Keratinocyte (primary cell): ENCODE data around the gene CCER1. TPM values are rescaled to one million over a fixed set of nuclear protein-coding genes. Genes with fewer than 3 reads are reported as not detected.

Experiments
- DNase-seq: peaks from one replicate; pipeline ENCODE4 v3.0.0-alpha.2; 2011; ENCODE audit warnings: low read depth, missing footprints, low spot score
- FAIRE-seq: peaks from 2 replicates; lab custom pipeline; 2011; peaks lifted over from hg19 to GRCh38; lab: Jason Lieb, UNC
- H2AFZ ChIP-seq: 2 replicates; pipeline ENCODE4 v1.6.0; 2012; ENCODE audit warnings: low read length, control low read depth, inconsistent platforms; ENCODE audit not compliant: control insufficient read depth
- H3K27ac ChIP-seq: 2 replicates; pipeline ENCODE4 v1.5.1; 2011; ENCODE audit warnings: low read length; ENCODE audit not compliant: control insufficient read depth, insufficient read depth
- H3K27me3 ChIP-seq: 3 replicates; pipeline ENCODE4 v1.6.0; 2011; ENCODE audit warnings: low read length; ENCODE audit not compliant: control insufficient read depth, insufficient read depth; ENCODE audit errors: extremely low read depth
- H3K36me3 ChIP-seq, 2 experiments: 2 replicates in 1 of 2; 3 replicates in 1 of 2; pipeline ENCODE4 v1.5.1; 2011; ENCODE audit warnings: low read length in 2 of 2, mild to moderate bottlenecking in 1 of 2; ENCODE audit not compliant: control insufficient read depth in 2 of 2, insufficient read depth in 2 of 2; ENCODE audit errors: extremely low read depth in 1 of 2
- H3K4me1 ChIP-seq: 3 replicates; pipeline ENCODE4 v1.5.1; 2011; ENCODE audit warnings: low read length; ENCODE audit not compliant: control insufficient read depth, insufficient read depth; ENCODE audit errors: extremely low read depth
- H3K4me2 ChIP-seq: 3 replicates; pipeline ENCODE4 v1.6.0; 2011; ENCODE audit warnings: low read depth, low read length; ENCODE audit not compliant: control insufficient read depth, insufficient read depth; ENCODE audit errors: extremely low read depth
- H3K4me3 ChIP-seq, 3 experiments: fragments of 200-600 bp in 1 of 3; sonication (generic) in 1 of 3; 2 replicates in 2 of 3; 3 replicates in 1 of 3; pipeline ENCODE4 v1.5.1; 2011 to 2016; ENCODE audit warnings: low read length in 3 of 3, mild to moderate bottlenecking in 3 of 3, control low read depth in 2 of 3, inconsistent platforms in 1 of 3, low read depth in 1 of 3, mixed read lengths in 1 of 3, mixed run types in 1 of 3, moderate library complexity in 1 of 3; ENCODE audit not compliant: control insufficient read depth in 2 of 3, insufficient read depth in 2 of 3; ENCODE audit errors: extremely low read depth in 1 of 3
- H3K79me2 ChIP-seq: 2 replicates; pipeline ENCODE4 v1.6.0; 2012; ENCODE audit warnings: low read length; ENCODE audit not compliant: control insufficient read depth, insufficient read depth
- H3K9ac ChIP-seq: 3 replicates; pipeline ENCODE4 v1.6.0; 2011; ENCODE audit warnings: low read length; ENCODE audit not compliant: control insufficient read depth, insufficient read depth; ENCODE audit errors: extremely low read depth
- H3K9me1 ChIP-seq: 3 replicates; pipeline ENCODE4 v1.6.0; 2011; ENCODE audit warnings: low read length; ENCODE audit not compliant: control insufficient read depth, insufficient read depth; ENCODE audit errors: extremely low read depth
- H3K9me3 ChIP-seq: 2 replicates; pipeline ENCODE4 v1.5.1; 2012; ENCODE audit warnings: low read depth, low read length; ENCODE audit not compliant: control insufficient read depth
- H4K20me1 ChIP-seq: 3 replicates; pipeline ENCODE4 v1.6.0; 2011; ENCODE audit warnings: low read length; ENCODE audit not compliant: control insufficient read depth, insufficient read depth; ENCODE audit errors: extremely low read depth
- EZH2 ChIP-seq: IDR thresholded peaks from one replicate; pipeline ENCODE4 v1.6.1; 2012; ENCODE audit warnings: inconsistent platforms, mild to moderate bottlenecking, low read length, moderate library complexity
- dilution Hi-C: fragments of 300-500 bp; cut with MboI; formaldehyde crosslinking; loops from one replicate; pipeline ENCODE4 v1.7.0; 2020; ENCODE audit warnings: low sequenced_read_pairs; ENCODE audit not compliant: extremely low pct_ligation_motif_present
- polyA plus RNA-seq, 5 experiments: library from polyadenylated mRNA; depleted of rRNA in 3 of 5; stranded (reverse) in 3 of 5; stranded (forward) in 1 of 5; unstranded in 1 of 5; fragments of >200 nt; gene quantifications; 1 replicate in 1 of 5; 2 replicates in 3 of 5; 3 replicates in 1 of 5; pipeline versions ENCODE4 v1.2.1 to v1.2.3, GENCODE V29; 2011 to 2012; ENCODE audit warnings: missing spikeins in 2 of 5, low read depth in 1 of 5, low replicate concordance in 1 of 5
- TF ChIP-seq, protein P1 (sequence below), 3 experiments: IDR thresholded peaks in 1 of 3; conservative IDR thresholded peaks in 1 of 3; optimal IDR thresholded peaks in 1 of 3; 2 replicates in 2 of 3; 3 replicates in 1 of 3; pipeline versions ENCODE3 to v1.5.1; 2011; ENCODE audit warnings: low read length in 3 of 3, mild to moderate bottlenecking in 3 of 3, moderate library complexity in 2 of 3, control low read depth in 1 of 3, inconsistent platforms in 1 of 3; ENCODE audit not compliant: insufficient read depth in 2 of 3; ENCODE audit errors: extremely low read depth in 1 of 3

Gene CCER1
- polyA plus RNA-seq, 1 donor (not counting 4 experiments of a cell fraction or from before 2014, with no cell fraction given) = not detected

DNA sequence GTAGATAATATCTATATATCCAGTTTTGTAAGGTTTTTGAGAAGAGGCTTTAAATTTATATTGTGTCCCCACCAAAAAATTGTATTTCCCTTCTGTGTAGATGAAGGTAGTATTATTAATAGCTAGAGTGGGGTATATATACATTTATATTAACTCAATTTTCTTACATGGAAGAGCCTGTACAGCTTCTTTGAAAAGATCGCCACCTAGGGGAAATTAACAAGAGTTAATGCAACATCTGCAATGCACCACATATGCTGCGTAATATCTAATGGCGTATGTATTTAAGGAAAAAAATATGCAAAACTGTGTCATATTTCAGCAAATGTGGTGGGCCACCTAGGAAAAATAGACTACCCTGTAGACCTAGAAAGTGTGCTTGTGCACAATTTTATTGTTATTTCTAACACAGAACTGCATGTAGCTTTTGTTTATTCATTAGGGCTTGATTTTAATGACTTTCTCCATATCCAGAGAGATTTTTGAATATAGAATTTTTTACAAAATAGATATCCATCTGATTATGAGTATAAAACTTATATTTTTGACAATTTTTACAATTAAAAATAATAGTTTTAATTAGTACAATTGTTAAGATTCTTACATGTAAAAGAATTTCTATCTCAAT is 14.0 kb downstream of the CCER1 start:
- Histone ChIP-seq H3K9me1 (no peaks in the 10 kb centered on the region), H4K20me1 (no peaks in the 10 kb centered on the region), H3K4me2 (no peak overlapping the region), H3K4me3 (no peak overlapping the region), H3K36me3 (no peaks in the 10 kb centered on the region), H3K4me1 (peaks cover 17% of the 10 kb centered on the region), H3K9me3 (no peaks in the 10 kb centered on the region), H3K79me2 (no peaks in the 10 kb centered on the region), H2AFZ (no peak overlapping the region), H3K27me3 (no peaks in the 10 kb centered on the region), H3K9ac (no peak overlapping the region), H3K27ac (no peak overlapping the region)
- TF ChIP-seq, protein P1, sequence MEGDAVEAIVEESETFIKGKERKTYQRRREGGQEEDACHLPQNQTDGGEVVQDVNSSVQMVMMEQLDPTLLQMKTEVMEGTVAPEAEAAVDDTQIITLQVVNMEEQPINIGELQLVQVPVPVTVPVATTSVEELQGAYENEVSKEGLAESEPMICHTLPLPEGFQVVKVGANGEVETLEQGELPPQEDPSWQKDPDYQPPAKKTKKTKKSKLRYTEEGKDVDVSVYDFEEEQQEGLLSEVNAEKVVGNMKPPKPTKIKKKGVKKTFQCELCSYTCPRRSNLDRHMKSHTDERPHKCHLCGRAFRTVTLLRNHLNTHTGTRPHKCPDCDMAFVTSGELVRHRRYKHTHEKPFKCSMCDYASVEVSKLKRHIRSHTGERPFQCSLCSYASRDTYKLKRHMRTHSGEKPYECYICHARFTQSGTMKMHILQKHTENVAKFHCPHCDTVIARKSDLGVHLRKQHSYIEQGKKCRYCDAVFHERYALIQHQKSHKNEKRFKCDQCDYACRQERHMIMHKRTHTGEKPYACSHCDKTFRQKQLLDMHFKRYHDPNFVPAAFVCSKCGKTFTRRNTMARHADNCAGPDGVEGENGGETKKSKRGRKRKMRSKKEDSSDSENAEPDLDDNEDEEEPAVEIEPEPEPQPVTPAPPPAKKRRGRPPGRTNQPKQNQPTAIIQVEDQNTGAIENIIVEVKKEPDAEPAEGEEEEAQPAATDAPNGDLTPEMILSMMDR (optimal IDR thresholded peaks at IDR 0.05 in 1 of 3, IDR thresholded peaks at IDR 0.05 in 1 of 3, conservative IDR thresholded peaks at IDR 0.05 in 1 of 3; ENCODE audit: extremely low read depth in 1 of 3, insufficient read depth in 2 of 3, low read length in 3 of 3) = peak in 2 of 3 experiments; percentile 51 to 58
- TF ChIP-seq EZH2 = no peak
- FAIRE-seq (peak; percentile 36), DNase-seq (no peak)
- dilution Hi-C loops = no loop called here

DNA sequence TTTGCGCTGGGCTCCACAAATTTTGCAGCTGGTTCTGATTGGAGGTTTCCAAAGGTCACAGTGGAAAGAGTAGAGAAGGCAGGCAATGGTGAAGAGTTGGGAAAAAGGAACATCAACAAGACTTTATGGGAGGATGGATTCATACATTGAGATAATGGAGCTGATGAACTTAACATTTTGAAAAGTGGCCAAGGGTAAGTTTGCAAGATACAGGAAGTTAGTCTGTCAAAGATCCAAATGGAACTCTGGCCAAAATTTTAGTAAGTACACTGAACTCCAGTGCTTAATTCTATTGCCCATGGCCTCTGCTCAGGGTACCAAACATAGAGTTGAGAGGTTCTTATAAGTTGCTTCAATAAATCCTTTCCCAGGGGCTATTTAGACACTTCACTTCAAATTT is 15.6 kb downstream of the CCER1 start:
- DNase-seq = no peak
- no peak for FAIRE-seq
- dilution Hi-C loops = no loop called here

More for the DNA sequence above, 15.6 kb downstream of the CCER1 start:
- Histone ChIP-seq H3K4me3 (no peak overlapping the region), H4K20me1 (no peaks in the 10 kb centered on the region), H3K9ac (no peak overlapping the region), H3K79me2 (no peaks in the 10 kb centered on the region), H3K9me3 (no peaks in the 10 kb centered on the region), H2AFZ (no peak overlapping the region), H3K9me1 (no peaks in the 10 kb centered on the region), H3K27me3 (no peaks in the 10 kb centered on the region), H3K36me3 (no peaks in the 10 kb centered on the region), H3K4me2 (no peak overlapping the region), H3K4me1 (peaks cover 17% of the 10 kb centered on the region), H3K27ac (no peak overlapping the region)
- TF ChIP-seq, protein P1 (optimal IDR thresholded peaks at IDR 0.05 in 1 of 3, IDR thresholded peaks at IDR 0.05 in 1 of 3, conservative IDR thresholded peaks at IDR 0.05 in 1 of 3; ENCODE audit: extremely low read depth in 1 of 3, insufficient read depth in 2 of 3, low read length in 3 of 3) = no peak
- no peak for TF ChIP-seq EZH2
